C4-2B (cell line): ENCODE measurements around the gene MYO1H.

Experiments
- ZFX ChIP-seq: fragments of 450-650 bp; IDR thresholded peaks from 2 replicates; pipeline ENCODE4 v1.6.1; 2017
- TF ChIP-seq, protein P1 (sequence below): fragments of 450-650 bp; conservative IDR thresholded peaks from 2 replicates; pipeline ENCODE4 v1.5.1; 2017; ENCODE audit warnings: mild to moderate bottlenecking

DNA sequence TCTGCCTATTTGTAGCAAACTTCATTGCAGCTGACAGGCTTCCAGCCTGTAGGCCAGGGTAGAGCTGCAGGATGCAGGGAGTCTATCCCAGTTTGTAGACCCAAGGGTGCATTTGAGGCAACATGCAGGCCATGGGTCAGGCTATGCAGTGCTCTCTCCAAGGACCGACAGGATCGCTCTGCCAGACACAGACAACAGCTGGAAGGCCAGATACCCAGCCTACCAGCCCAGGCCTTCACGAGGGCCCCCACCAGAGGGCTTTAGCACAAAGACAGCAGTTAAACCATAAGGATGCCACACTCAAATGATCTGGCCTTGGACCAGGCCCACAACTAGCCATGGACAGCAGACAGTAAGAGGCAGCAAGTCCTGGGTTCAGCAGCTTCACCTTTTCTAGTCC lies 119.1 kb downstream of the MYO1H start:
- TF ChIP-seq, protein P1, sequence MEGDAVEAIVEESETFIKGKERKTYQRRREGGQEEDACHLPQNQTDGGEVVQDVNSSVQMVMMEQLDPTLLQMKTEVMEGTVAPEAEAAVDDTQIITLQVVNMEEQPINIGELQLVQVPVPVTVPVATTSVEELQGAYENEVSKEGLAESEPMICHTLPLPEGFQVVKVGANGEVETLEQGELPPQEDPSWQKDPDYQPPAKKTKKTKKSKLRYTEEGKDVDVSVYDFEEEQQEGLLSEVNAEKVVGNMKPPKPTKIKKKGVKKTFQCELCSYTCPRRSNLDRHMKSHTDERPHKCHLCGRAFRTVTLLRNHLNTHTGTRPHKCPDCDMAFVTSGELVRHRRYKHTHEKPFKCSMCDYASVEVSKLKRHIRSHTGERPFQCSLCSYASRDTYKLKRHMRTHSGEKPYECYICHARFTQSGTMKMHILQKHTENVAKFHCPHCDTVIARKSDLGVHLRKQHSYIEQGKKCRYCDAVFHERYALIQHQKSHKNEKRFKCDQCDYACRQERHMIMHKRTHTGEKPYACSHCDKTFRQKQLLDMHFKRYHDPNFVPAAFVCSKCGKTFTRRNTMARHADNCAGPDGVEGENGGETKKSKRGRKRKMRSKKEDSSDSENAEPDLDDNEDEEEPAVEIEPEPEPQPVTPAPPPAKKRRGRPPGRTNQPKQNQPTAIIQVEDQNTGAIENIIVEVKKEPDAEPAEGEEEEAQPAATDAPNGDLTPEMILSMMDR: no peak
- TF ChIP-seq ZFX: no peak
